ENCODE measurements around the gene SCAMP3.

- TF ChIP-seq, protein P1, sequence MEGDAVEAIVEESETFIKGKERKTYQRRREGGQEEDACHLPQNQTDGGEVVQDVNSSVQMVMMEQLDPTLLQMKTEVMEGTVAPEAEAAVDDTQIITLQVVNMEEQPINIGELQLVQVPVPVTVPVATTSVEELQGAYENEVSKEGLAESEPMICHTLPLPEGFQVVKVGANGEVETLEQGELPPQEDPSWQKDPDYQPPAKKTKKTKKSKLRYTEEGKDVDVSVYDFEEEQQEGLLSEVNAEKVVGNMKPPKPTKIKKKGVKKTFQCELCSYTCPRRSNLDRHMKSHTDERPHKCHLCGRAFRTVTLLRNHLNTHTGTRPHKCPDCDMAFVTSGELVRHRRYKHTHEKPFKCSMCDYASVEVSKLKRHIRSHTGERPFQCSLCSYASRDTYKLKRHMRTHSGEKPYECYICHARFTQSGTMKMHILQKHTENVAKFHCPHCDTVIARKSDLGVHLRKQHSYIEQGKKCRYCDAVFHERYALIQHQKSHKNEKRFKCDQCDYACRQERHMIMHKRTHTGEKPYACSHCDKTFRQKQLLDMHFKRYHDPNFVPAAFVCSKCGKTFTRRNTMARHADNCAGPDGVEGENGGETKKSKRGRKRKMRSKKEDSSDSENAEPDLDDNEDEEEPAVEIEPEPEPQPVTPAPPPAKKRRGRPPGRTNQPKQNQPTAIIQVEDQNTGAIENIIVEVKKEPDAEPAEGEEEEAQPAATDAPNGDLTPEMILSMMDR (IDR thresholded peaks at IDR 0.05): no peak
- TF ChIP-seq EP300 (IDR thresholded peaks at IDR 0.05): no peak
- TF ChIP-seq POLR2A (IDR thresholded peaks at IDR 0.05): no peak
- TF ChIP-seq POLR2AphosphoS5 (IDR thresholded peaks at IDR 0.05): no peak
Observed at GRCh38 chr1:155241841-155242264, 20.3 kb downstream of the SCAMP3 start.

Data from stomach (tissue), 4 donors.